ENCODE results near the gene PTPN12.

GRCh38 chr7:77631820-77632219, 94.7 kb downstream of the PTPN12 start:
- TF ChIP-seq TAF1 (IDR thresholded peaks at IDR 0.05; ENCODE audit: borderline replicate concordance, low read depth, low read length) (no peak), POLR2AphosphoS5 (IDR thresholded peaks at IDR 0.05; ENCODE audit: low read depth, low read length) (no peak)
